NT2/D1 (cell line): ENCODE data around the gene IFNGR2.

Experiments used
- YY1 ChIP-seq: IDR thresholded peaks from 2 replicates; pipeline ENCODE4 v1.6.1; 2011; ENCODE audit not compliant: insufficient read length, insufficient read depth
- ZNF274 ChIP-seq: IDR thresholded peaks from 2 replicates; pipeline ENCODE4 v1.6.1; 2011; ENCODE audit warnings: mild to moderate bottlenecking, low read depth, low read length

GRCh38 chr21:33419538-33420123, 16.4 kb downstream of the IFNGR2 start:
- TF ChIP-seq YY1: no peak
- TF ChIP-seq ZNF274: no peak
